Fibroblast of villous mesenchyme (primary cell): ENCODE results near the gene SOCS1. TPM values are rescaled to one million over a fixed set of nuclear protein-coding genes. Genes with fewer than 3 reads are reported as not detected.

Experiments used
- DNase-seq: peaks from one replicate; pipeline ENCODE4 v3.0.0-alpha.2; 2010; ENCODE audit warnings: low read depth
- H3K4me3 ChIP-seq: 2 replicates; pipeline ENCODE4 v1.5.1; 2011; ENCODE audit warnings: low read depth, mild to moderate bottlenecking, low read length
- total RNA-seq: library from RNA; depleted of rRNA; stranded (reverse); fragments of >200 nt; gene quantifications from 2 replicates; pipeline ENCODE4 v1.2.3, GENCODE V29; 2012
- TF ChIP-seq, protein P1 (sequence below): IDR thresholded peaks from 2 replicates; pipeline ENCODE4 v1.5.1; 2012; ENCODE audit warnings: low read depth, mild to moderate bottlenecking, low read length; ENCODE audit not compliant: insufficient read depth

The SOCS1 gene
- total RNA-seq, 1 donor, result 29.4 TPM

DNA sequence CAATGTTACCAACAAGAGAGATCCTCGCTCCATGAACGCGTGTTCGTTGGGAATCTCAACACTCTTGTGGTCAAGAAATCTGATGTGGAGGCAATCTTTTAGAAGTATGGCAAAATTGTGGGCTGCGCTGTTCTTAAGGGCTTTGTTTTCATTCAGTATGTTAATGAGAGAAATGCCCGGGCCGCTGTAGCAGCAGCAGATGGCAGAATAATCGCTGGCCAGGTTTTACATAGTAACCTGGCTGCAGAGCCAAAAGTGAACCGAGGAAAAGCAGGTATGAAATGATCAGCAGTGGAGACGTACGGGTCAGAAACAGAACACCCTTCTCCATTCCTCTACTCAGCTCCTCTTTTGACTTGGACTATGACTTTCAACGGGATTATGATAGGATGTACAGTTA is 13.3 kb downstream of the SOCS1 start:
- no peak overlapping the region for H3K4me3 ChIP-seq
- DNase-seq, result no peak
- TF ChIP-seq, protein P1, sequence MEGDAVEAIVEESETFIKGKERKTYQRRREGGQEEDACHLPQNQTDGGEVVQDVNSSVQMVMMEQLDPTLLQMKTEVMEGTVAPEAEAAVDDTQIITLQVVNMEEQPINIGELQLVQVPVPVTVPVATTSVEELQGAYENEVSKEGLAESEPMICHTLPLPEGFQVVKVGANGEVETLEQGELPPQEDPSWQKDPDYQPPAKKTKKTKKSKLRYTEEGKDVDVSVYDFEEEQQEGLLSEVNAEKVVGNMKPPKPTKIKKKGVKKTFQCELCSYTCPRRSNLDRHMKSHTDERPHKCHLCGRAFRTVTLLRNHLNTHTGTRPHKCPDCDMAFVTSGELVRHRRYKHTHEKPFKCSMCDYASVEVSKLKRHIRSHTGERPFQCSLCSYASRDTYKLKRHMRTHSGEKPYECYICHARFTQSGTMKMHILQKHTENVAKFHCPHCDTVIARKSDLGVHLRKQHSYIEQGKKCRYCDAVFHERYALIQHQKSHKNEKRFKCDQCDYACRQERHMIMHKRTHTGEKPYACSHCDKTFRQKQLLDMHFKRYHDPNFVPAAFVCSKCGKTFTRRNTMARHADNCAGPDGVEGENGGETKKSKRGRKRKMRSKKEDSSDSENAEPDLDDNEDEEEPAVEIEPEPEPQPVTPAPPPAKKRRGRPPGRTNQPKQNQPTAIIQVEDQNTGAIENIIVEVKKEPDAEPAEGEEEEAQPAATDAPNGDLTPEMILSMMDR, result no peak

DNA sequence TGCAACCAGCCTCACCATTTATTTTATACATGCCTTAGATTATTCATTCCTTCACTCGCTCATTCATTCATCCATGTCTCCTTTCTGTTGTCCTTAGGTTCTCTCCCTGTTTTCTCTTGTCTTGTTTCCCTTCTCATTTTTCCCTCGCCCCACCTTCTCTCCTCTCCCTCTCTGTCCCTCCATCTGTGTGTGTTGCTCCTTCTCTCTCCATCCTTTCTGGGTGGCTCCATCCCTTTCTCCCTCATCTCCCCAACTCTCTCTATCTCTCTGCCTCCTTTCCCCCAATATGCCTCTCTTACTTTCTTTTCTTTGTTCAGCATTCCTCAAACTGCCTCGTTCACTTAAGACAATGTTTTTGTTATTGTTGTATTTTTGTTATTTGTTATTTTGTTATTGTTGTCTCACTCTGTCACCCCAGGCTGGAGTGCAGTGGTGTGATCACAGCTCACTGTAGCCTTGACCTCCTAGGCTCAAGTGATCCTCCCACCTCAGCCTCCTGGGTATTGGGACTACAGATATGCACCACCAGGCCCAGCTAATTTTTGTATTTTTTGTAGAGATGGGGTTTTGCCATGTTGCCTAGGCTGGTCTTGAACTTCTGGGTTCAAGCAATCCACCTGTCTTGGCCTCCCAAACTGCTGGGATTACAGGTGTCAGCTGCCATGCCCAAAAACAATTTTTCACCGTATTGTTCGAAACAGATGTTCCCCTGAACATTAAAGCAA is 14.4 kb downstream of the SOCS1 start:
- TF ChIP-seq, protein P1, result no peak
- H3K4me3 ChIP-seq, result no peak overlapping the region
- no peak for DNase-seq

DNA sequence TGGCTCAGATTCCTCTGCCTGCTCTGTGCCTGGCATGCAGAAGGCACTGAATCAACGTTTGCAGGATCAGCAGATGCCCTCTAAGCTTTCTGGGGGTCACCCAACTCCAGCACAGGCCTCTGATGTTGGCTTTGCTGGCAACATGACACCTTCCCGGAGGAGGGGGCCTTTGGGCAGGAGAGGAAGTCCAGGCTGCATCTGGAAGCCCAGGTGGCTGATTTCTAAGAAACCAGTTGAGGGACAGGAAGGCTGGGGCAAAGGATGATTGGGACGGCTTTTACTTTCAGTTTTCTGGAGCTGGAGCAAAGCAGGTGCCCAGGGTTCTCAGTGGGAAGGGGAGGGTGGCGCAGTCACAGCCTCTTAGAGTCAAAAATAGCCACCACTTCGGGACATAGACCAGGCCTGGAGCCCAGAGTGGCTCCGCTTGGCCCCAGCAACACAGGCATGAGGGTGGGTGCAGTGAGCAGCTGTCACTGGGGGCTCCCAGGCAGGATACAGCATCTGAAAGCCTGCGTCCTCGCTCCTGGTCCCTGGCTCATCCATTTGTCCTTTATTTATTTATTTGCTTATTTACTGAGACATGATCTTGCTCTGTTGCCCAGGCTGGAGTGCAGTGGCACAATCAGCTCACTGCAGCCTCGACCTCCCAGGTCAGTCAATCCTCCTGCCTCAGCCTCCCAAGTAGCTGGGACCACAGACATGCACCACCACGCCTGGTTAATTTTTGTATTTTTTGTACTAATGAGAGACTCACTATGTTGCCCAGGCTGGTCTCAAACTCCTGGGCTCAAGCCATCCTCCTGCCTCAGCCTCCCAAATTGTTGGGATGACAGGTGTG is 15.1 kb downstream of the SOCS1 start:
- no peak overlapping the region for H3K4me3 ChIP-seq
- DNase-seq, result no peak
- TF ChIP-seq, protein P1, result no peak

DNA sequence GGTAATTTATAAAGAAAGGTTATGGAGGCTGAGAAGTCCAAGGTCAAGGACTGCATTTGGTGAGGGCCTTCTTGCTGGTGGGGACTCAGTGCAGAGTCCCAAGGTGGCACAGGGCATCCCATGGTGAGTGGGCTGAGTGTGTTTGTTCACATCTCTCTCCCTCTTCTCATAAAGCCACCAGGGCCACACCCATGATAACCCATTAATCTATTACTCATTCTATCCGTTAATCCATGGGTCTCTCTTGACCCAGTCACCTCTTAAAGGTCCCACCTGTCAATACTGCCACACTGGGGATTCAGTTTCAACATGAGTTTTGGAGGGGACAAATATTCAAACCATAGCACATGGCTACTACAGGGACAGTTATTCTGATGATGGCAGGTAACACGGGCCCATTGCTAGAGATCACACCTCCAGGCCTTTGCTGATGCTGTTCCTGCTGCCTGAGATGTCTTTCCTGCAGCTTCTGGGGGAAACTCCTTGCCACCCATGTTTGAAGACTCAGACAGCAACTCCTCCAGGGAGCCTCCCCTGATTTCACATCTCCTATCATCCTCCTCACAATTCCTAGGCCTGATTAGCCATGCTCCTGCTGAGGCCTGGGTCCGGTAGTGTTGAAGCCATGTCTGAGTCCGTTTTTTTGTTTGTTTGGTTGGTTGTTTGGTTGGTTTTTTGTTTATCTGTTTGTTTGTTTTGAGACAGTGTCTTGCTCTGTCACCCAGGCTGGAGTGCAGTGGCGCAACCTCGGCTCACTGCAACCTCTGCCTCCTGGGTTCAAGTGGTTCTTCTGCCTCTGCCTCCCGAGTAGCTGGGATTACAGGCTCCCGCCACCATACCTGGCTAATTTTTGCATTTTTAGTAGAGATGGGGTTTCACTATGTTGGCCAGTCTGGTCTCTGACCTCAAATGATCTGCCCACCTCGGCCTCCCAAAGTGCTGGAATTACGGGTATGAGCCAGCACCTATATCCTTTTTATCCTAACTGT is 16.1 kb downstream of the SOCS1 start:
- TF ChIP-seq, protein P1, result no peak
- DNase-seq, result no peak
- H3K4me3 ChIP-seq, result no peak overlapping the region

DNA sequence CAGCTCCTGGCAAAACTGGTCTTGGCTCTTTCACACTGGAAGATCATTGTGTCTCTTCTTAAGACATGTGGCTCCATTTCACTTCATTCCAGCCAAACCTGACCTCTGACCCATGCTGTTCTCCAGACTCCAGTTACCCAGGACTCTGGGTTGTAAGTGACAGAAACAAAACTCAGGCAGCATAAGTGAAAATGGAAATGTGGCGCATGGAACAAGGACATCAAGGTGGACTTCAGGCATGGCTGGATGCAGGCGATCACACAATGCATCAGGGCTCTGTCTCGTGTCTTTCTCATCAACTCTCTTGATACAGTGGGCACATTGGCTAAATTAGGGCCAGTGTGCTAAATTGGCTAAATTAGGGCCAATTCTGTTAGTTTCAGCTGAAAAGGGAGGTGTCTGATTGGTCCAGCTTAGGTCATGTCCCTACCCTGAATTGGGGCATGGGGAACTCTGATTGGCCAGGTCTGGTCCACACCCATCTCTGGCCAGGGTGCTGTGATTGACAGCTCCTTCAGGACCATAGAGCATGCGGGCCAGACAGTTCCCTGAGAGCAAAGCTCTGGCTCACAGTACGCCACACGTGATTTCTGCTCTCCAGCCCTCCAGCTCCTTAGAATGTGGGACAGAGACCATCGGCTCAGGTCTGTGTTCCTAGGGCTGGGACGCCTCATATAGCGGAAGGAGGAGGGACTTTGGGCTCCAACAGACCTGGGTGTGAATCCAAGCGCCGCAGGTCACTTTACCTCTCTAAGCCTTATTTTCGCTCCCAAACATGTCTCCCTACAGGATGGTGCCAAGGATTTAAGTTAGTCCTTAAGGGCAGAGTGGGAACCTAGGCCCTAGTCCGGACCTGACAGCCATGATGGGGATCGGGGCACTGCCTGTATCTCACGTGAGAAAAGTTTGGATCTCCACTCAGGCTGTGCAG is 17.5 kb downstream of the SOCS1 start:
- DNase-seq, result no peak
- no peak overlapping the region for H3K4me3 ChIP-seq
- TF ChIP-seq, protein P1, result no peak
